Measurements from ENCODE around the gene CYP3A7. TPM values are rescaled to one million over a fixed set of nuclear protein-coding genes. Genes with fewer than 3 reads are reported as not detected.
"Not testable (repeated sequence)": the region's sequence is repeated elsewhere in the genome, so short reads cannot be mapped to it uniquely, and the experiment has no call there.

Gene CYP3A7
- not detected in 2 replicates for total RNA-seq (2014; rRNA removed; shearing (Covaris generic))
- polyA plus RNA-seq (2015; cell fraction: cytosol; rRNA removed): not detected in 2 replicates
- not detected in 2 replicates for polyA plus RNA-seq (2015; cell fraction: nucleus; rRNA removed)

DNA sequence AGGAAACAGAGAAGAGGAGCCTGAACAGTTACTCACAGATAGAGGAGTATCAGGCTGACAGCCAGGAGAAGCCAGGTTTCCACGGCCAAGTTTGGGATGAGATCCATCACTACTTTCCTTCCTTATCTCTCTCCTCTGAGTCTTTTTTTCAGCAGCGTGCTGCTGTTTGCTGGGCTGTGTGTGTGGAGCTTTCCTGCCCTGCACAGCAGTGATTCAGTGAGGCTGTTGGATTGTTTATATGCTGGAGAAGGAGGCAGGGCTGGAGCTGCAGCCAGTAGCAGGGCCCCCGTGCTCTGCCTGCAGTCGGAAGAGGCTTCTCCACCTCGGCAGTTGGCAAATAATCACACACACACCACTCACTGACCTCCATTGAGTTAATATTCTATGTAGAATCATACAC is at the start of gene CYP3A7:
Gene CYP3A7, minus strand, starts transcription at position 210 of the 400 bp plus-strand sequence. Its CDS starts 103 bp downstream, at position 107.
- no peak for DNase-seq (ENCODE audit: low read depth, low spot score)
- in situ Hi-C loops (cut with HindIII; ENCODE audit: low pct_unique_long_range_greater_than_20kb, low sequenced_read_pairs): no loop called here

DNA sequence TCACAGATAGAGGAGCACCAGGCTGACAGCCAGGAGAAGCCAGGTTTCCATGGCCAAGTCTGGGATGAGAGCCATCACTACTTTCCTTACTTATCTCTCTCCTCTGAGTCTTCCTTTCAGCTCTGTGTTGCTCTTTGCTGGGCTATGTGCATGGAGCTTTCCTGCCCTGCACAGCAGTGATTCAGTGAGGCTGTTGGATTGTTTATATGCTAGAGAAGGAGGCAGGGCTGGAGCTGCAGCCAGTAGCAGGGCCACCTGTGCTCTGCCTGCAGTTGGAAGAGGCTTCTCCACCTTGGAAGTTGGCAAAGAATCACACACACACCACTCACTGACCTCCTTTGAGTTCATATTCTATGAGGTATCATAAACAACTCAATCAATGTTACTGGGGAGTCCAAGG is 49.0 kb upstream of the CYP3A7 start, which contains the start of gene CYP3A4:
Gene CYP3A4, minus strand, starts transcription at position 178 of the 400 bp plus-strand sequence. Its CDS starts 103 bp downstream, at position 75.
- in situ Hi-C loops (cut with HindIII; ENCODE audit: low pct_unique_long_range_greater_than_20kb, low sequenced_read_pairs): no loop called here
- no peak for DNase-seq (ENCODE audit: low read depth, low spot score)

DNA sequence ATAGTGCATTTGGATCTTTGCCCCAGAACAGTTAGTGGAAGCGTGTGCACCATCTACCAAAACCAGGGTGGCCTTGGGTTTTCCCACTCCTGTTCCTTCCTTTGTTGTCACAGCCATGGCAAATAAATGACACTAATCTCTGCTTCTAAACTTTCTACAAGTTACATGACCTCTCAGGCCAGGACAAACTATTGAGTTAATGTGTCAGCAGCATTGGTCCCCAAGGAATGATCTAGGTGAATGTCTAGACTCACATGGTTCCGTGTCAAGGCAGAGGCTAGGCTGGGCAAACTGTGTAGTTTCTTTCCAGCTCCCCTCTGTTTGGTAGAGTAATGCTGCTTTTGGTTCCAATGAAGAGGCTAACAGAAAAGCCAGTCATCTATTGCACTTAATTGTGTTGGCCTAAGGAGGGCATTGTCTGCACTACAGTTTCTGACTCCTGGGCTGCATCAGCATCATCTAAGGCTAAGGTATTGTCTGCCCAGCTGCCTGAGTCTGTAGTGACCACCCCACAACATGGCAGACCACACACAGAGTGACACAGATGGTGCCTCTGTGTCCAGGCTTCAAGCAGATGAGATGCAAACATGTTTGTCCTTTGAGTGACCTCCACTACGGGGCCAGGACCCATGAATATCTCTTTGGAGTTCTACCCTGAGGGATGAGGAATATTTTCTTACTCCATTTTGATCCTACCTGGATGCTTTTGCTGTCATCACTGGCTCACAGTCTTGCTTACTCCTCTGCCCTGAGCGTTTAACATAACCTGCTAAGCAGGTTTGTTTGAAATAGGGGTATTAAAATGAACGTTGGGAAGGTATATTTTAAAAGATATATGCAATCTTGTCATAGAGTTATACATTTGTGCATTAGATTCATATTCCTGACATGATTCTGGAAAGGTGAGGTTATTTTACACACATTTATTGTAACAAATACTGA is 47.3 kb upstream of the CYP3A7 start:
- in situ Hi-C loops (cut with HindIII; ENCODE audit: low pct_unique_long_range_greater_than_20kb, low sequenced_read_pairs): no loop called here
- no peak for DNase-seq (ENCODE audit: low read depth, low spot score)

DNA sequence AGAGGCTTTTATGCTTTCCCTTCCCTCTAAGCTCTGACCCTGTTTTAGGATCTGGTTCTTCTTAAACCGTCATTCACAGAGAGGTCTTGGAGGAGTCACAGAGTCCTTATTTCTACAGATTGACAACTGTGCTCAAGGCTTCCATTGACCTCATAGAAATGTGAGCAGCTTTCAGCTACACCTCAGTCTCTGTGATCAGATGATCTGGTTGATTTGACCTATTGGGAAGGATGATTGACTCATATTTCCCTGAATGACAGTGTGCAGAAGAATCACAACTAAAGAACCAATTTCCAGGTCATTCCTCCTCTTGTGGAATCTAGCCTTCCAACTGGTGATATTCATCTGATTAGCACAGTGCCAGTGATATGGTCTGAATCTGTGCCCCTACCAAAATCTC is 45.6 kb upstream of the CYP3A7 start:
- no peak for DNase-seq (ENCODE audit: low read depth, low spot score)
- in situ Hi-C loops (cut with HindIII; ENCODE audit: low pct_unique_long_range_greater_than_20kb, low sequenced_read_pairs): no loop called here

DNA sequence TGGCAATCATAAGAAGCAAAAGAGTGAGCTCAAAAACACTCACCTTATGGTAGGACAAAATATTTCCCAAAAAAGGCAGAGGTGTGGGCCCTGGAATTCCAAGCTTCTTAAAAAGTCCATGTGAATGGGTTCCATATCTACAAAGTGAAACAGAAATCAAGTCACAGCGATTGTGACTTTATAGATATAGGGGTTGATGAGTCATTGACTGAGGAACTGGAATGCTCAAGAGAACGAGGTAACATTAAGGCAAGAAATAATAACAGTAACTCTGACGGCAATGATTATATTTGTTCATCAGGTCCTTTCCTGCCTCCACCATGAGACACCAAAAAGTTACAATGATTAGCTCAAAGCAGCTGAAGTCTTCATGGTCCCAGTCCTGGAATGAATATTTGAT is 45.0 kb upstream of the CYP3A7 start:
- no peak for DNase-seq (ENCODE audit: low read depth, low spot score)
- in situ Hi-C loops (cut with HindIII; ENCODE audit: low pct_unique_long_range_greater_than_20kb, low sequenced_read_pairs): no loop called here

DNA sequence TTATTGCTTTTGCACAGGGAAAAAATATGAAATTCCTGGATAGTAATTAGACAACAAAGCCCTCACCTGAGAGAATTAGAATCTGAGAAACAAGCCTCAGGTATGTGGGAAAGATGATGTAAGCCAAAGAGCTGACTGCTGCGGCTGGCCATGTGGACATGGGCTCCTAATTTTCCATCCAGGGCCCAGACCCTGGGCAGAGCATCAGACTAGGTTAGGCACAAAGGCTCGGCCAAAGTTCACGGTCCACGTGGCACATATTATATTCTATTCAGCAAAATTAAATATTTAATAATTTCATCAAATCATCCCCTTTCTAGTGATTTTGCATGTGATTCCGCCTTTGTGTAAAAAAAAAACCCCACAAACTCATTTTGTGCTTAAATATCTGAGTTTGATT is 43.9 kb upstream of the CYP3A7 start:
- no peak for DNase-seq (ENCODE audit: low read depth, low spot score)
- in situ Hi-C loops (cut with HindIII; ENCODE audit: low pct_unique_long_range_greater_than_20kb, low sequenced_read_pairs): no loop called here

DNA sequence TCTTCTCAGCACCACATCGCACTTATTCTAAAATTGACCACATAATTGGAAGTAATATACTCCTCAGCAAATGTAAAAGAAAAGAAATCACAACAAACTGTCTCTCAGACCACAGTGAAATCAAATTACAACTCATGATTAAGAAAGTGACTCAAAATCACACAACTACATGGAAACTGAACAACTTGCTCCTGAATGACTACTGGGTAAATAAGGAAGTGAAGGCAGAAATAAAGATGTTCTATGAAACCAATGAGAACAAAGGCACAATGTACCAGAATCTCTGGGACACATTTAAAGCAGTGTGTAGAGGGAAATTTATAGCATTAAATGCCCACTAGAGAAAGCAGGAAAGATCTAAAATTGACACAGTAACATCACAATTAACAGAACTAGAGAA is 38.4 kb upstream of the CYP3A7 start:
- in situ Hi-C loops (cut with HindIII; ENCODE audit: low pct_unique_long_range_greater_than_20kb, low sequenced_read_pairs); DNase-seq (ENCODE audit: low read depth, low spot score): not testable (repeated sequence)

DNA sequence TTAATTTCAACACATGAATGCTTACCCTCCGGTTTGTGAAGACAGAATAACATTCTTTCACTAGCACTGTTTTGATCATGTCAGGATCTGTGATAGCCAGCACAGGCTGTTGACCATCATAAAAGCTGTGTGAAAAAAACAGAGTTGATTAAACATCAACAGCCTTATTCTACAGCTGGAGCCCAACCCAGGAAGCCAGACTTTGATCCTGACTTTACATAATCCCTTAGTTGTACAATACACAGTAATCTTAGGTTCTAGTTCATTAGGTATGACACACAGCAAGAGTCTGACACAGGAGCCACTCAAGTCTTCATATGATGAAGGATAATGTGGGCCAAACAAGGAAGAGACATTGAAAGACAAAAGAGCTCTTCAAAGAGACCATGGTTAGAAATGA is 37.6 kb upstream of the CYP3A7 start:
- no peak for DNase-seq (ENCODE audit: low read depth, low spot score)

DNA sequence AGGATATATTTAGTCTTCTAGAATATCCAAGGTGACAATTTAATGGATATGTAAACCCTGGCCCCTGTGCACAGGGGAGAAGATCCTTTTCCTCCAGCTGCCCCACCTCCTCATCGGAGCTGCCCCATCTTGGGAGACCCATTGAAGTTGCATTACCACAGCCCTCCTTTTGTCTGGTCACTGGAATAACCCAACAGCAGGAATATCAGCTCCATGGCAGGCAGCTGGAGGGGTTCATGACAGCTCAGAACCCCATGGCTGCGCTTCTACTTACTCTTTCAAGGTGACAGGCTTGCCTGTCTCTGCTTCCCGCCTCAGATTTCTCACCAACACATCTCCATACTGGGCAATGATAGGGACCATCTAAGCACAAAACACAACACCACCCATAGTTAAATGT is 34.5 kb upstream of the CYP3A7 start:
- in situ Hi-C loops (cut with HindIII; ENCODE audit: low pct_unique_long_range_greater_than_20kb, low sequenced_read_pairs); DNase-seq (ENCODE audit: low read depth, low spot score): not testable (repeated sequence)

More for the DNA sequence above, 37.6 kb upstream of the CYP3A7 start:
- in situ Hi-C loops (cut with HindIII; ENCODE audit: low pct_unique_long_range_greater_than_20kb, low sequenced_read_pairs): no loop called here

DNA sequence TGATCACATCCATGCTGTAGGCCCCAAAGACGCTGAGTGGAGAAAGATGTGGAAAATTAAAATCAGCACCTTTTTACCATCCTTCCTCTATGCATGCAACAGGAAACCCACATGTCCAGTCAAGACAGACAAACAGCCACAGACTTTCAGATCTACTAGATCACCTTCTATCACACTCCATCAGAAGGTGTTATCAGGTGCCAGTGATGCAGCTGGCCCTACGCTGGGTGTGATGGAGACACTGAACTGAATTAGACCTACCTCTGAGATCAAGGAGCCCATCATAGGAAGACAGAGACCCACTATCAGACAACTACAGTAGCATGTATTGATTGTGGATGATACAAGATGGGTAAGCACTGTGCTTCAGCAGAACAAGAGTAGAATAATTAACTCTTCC is 33.5 kb upstream of the CYP3A7 start:
- DNase-seq (ENCODE audit: low read depth, low spot score): no peak
- in situ Hi-C loops (cut with HindIII; ENCODE audit: low pct_unique_long_range_greater_than_20kb, low sequenced_read_pairs): no loop called here

DNA sequence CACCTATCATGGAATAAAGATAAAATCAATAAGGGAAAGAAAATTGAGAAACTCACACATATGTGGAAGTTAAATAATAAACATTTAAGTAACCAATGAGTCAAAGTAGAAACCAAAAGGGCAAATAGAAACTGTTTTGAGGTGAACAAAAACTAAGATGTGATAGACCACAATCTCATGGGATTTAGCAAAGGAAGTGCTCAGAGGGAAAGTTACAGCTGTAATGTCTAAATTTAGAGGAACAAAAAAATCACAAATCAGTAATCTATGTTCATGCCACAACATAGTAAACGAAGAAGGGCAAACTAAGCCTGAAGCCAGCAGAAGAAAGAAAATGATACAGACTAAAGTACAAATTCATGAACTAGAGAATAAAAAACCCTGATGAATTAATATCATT is 32.7 kb upstream of the CYP3A7 start:
- no peak for DNase-seq (ENCODE audit: low read depth, low spot score)
- in situ Hi-C loops (cut with HindIII; ENCODE audit: low pct_unique_long_range_greater_than_20kb, low sequenced_read_pairs): no loop called here

DNA sequence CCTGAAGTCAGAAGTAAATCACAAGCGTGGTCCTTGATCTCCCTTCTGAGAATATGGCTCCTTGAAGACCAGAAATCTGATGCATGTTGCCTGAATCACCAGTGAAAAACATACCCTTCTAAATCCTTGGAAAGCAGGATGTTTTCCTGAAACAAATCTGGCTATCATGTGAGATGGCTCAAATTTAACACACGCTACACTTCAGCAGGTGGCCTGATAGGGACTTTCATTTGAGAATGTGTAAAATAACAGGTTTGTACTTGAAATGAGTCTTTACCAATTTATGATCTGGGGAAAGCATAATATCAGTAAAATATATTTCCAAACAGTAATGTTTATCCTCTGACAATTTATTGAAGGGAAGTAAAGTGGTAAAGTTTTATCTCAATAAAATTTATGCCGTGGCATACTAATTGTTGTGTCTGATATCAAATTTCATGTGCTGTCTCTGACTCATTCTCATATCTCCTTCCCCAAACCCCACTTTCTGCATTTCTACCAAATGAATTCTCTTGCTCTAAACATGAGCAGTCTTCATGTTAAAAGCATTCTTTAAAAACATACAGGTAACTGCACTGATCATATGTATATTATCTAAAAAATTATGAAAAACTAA is 31.6 kb upstream of the CYP3A7 start:
- DNase-seq (ENCODE audit: low read depth, low spot score): no peak
- in situ Hi-C loops (cut with HindIII; ENCODE audit: low pct_unique_long_range_greater_than_20kb, low sequenced_read_pairs): no loop called here

DNA sequence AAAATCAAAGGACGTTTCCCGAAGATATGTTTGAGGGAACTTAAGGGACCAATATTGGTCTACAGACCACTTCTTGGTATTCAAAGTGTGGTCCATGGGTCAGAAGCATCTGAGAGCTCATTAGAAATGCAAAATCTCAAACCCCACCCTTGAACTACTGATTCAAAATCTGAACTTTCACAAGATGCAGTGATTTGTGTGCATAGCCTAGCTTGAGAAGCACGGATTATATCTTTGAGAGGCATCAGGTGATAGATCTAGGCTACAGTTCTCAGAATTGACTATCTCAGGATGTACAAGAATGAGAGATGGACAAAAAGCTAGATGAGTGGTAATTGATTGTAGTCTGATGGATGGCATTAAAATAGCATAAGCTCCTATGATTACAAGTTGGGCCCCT is 29.5 kb upstream of the CYP3A7 start:
- no peak for DNase-seq (ENCODE audit: low read depth, low spot score)
- in situ Hi-C loops (cut with HindIII; ENCODE audit: low pct_unique_long_range_greater_than_20kb, low sequenced_read_pairs): no loop called here

DNA sequence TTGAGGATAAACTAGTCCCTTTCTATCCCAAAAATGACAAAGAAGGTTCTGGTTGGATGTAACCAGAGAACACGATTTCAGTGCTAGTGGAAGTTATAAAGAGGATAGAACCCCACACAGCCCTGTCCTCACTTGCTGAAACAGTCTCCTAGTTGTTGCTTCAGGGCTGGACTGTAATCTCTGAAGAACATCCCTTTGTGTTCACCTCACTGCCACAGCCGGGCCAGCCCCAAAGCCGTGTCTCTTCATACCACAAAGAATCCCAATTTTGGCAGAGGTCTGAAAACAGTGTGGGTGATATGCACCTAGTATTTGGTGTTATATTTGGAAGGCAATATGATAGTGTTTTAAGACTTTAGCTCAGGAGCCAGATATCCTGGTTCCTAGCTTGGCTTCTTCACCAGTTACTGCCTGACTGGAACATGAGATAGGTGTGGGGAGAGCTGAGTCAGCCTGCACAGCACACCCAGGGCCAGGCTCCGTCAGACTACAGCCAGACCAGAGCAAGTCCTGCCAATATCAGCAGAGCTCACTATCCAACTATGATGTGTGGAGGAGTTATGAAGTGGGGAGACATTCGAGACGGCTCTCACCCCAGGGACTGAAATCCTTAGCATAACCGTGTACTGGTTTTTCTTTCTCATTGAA is 27.8 kb upstream of the CYP3A7 start:
- in situ Hi-C loops (cut with HindIII; ENCODE audit: low pct_unique_long_range_greater_than_20kb, low sequenced_read_pairs): no loop called here

DNA sequence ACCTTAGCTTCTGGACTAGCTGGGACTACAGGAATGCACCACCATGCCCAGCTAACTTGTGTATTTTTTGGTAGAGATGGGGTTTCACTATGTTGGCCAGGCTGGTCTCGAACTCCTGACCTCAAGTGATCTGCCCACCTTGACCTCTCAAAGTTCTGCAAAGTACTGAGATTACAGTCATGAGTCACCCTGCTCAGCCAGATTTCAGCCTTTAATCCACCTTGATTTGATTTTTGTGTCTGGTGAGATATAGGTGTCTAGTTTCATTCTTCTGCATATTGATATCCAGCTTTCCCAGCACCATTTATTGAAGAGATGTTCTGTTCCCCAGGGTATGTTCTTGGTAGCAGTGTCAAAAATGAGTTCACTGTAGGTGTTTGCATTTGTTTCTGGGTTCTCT is 20.1 kb upstream of the CYP3A7 start:
- in situ Hi-C loops (cut with HindIII; ENCODE audit: low pct_unique_long_range_greater_than_20kb, low sequenced_read_pairs): no loop called here
- DNase-seq (ENCODE audit: low read depth, low spot score): no peak

More for the DNA sequence above, 27.8 kb upstream of the CYP3A7 start:
- DNase-seq (ENCODE audit: low read depth, low spot score): no peak

DNA sequence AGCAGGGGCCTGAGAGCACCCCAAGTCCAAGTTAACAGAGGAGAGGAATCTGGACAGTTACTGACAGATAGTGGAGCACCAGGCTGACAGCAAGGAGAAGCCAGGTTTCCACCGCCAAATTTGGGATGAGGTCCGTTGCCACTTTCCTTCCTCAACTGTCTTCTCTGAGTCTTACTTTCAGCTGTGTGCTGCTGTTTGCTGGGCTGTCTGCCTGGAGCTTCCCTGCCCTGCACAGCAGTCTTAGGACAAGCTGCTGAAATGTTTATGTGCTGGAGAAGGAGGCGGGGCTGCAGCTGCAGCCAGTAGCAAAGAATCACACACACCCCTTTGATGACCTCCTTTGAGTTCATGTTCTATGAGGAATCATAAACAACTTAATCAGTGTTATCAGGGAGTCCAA is 17.4 kb upstream of the CYP3A7 start:
- DNase-seq (ENCODE audit: low read depth, low spot score): no peak
- in situ Hi-C loops (cut with HindIII; ENCODE audit: low pct_unique_long_range_greater_than_20kb, low sequenced_read_pairs): no loop called here

DNA sequence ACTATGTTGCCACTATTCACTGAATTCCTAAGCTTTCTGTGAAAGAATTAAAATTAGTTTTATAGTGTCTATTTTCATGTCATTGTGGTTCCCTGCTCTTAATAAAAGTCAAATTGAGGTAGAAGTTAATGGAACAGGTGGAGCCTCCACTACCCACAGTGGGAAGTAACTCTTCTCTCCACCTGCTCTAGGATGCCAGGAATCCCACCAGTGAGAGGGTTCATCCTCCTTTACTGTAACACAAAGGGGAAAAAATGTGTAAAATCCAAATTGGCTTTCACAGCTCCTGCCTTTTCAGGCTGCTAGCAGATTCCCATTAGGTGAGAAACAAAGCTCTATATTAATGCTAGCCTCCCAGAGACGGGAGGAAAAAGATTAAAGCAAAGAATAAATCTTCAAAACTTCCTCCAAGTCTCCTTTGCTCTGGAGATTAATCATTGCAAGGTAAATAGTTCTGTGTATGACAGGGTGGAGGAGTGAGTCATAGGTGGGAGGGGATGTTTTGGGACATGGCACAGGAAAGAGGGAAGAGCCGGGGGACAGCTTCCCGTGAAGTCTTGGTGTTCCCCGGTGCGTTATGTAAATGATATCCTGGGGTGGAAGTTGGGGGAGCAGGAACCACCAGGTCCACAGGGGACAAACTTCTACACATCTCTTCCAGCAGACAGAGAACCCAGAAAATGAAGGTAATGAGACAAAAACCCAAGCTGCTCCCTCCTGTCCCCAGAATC is 16.5 kb upstream of the CYP3A7 start:
- DNase-seq (ENCODE audit: low read depth, low spot score); in situ Hi-C loops (cut with HindIII; ENCODE audit: low pct_unique_long_range_greater_than_20kb, low sequenced_read_pairs): not testable (repeated sequence)
